Hepatocyte (in vitro differentiated cells): ENCODE data around the gene PCGF3. TPM values are rescaled to one million over a fixed set of nuclear protein-coding genes. Genes with fewer than 3 reads are reported as not detected.
A peak's percentile ranks its signal among the peaks of the same experiment; 100 is the strongest.

Experiments
- DNase-seq: peaks from one replicate; pipeline ENCODE4 v3.0.0-alpha.2; 2016; ENCODE audit warnings: low spot score
- H2AFZ ChIP-seq: fragments of 200-600 bp; sonication (generic); 2 replicates; pipeline ENCODE4 v1.6.0; 2016; ENCODE audit warnings: antibody characterized with exemption, mild to moderate bottlenecking
- H3K27ac ChIP-seq: fragments of 200-600 bp; sonication (generic); 2 replicates; pipeline ENCODE4 v1.5.1; 2016; ENCODE audit warnings: mild to moderate bottlenecking
- H3K27me3 ChIP-seq: fragments of 200-600 bp; sonication (generic); 2 replicates; pipeline ENCODE4 v1.6.1; 2016
- H3K36me3 ChIP-seq: fragments of 200-600 bp; sonication (generic); replicated peaks from 2 replicates; pipeline ENCODE4 v1.5.1; 2016; ENCODE audit warnings: low read depth; ENCODE audit not compliant: insufficient read depth
- H3K4me1 ChIP-seq: fragments of 200-600 bp; sonication (generic); 2 replicates; pipeline ENCODE4 v1.5.1; 2016; ENCODE audit warnings: mild to moderate bottlenecking, moderate library complexity; ENCODE audit not compliant: insufficient read depth
- H3K4me2 ChIP-seq: fragments of 200-600 bp; sonication (generic); 2 replicates; pipeline ENCODE4 v1.6.0; 2016
- H3K4me3 ChIP-seq: fragments of 200-600 bp; sonication (generic); 2 replicates; pipeline ENCODE4 v1.5.1; 2016; ENCODE audit warnings: mild to moderate bottlenecking
- H3K79me2 ChIP-seq: fragments of 200-600 bp; sonication (generic); 2 replicates; pipeline ENCODE4 v1.6.0; 2017; ENCODE audit warnings: mild to moderate bottlenecking
- H3K9me2 ChIP-seq: fragments of 200-600 bp; sonication (generic); replicated peaks from 2 replicates; pipeline ENCODE4 v1.6.0; 2017; ENCODE audit warnings: mild to moderate bottlenecking; ENCODE audit not compliant: insufficient read depth
- H3K9me3 ChIP-seq: fragments of 200-600 bp; sonication (generic); 2 replicates; pipeline ENCODE4 v1.5.1; 2016; ENCODE audit warnings: low read depth, mild to moderate bottlenecking
- H4K20me1 ChIP-seq: fragments of 200-600 bp; sonication (generic); 2 replicates; pipeline ENCODE4 v1.6.0; 2016; ENCODE audit warnings: mild to moderate bottlenecking; ENCODE audit not compliant: insufficient read depth, poor library complexity, severe bottlenecking
- EZH2 ChIP-seq: fragments of 200-600 bp; sonication (generic); IDR thresholded peaks from 2 replicates; pipeline ENCODE4 v1.6.1; 2016; ENCODE audit warnings: antibody characterized with exemption, mild to moderate bottlenecking, borderline replicate concordance
- EZH2phosphoT487 ChIP-seq: fragments of 200-600 bp; sonication (generic); IDR thresholded peaks from one replicate; pipeline ENCODE4 v1.6.1; 2018; ENCODE audit warnings: antibody characterized with exemption, mild to moderate bottlenecking, low read depth, moderate library complexity; ENCODE audit not compliant: unreplicated experiment, severe bottlenecking
- WGBS: methylation state at CpG from one replicate; pipeline ENCODE4 v1.1.6; 2016; ENCODE audit warnings: low lambda C conversion rate; ENCODE audit errors: missing lambda C conversion rate; 5-methylcytosine and 5-hydroxymethylcytosine counted together
- polyA plus RNA-seq: library from polyadenylated mRNA; unstranded; fragments of >200 nt; fragmentation: Nextera tagmentation; extraction: Ambion mirVana; gene quantifications from 2 replicates; pipeline ENCODE4 v1.2.1, GENCODE V29; 2016
- total RNA-seq: library from RNA; depleted of rRNA; stranded (reverse); fragments of >200 nt; gene quantifications from 2 replicates; pipeline ENCODE4 v1.2.3, GENCODE V29; 2014
- TF ChIP-seq, protein P1 (sequence below): fragments of 200-600 bp; sonication (generic); IDR thresholded peaks from 2 replicates; pipeline ENCODE4 v1.5.1; 2016; ENCODE audit warnings: antibody characterized with exemption, mild to moderate bottlenecking; ENCODE audit not compliant: poor library complexity

Gene PCGF3
- total and polyA plus RNA-seq, 2 experiments from 2014 or later = 21.8 to 43.5 TPM

DNA sequence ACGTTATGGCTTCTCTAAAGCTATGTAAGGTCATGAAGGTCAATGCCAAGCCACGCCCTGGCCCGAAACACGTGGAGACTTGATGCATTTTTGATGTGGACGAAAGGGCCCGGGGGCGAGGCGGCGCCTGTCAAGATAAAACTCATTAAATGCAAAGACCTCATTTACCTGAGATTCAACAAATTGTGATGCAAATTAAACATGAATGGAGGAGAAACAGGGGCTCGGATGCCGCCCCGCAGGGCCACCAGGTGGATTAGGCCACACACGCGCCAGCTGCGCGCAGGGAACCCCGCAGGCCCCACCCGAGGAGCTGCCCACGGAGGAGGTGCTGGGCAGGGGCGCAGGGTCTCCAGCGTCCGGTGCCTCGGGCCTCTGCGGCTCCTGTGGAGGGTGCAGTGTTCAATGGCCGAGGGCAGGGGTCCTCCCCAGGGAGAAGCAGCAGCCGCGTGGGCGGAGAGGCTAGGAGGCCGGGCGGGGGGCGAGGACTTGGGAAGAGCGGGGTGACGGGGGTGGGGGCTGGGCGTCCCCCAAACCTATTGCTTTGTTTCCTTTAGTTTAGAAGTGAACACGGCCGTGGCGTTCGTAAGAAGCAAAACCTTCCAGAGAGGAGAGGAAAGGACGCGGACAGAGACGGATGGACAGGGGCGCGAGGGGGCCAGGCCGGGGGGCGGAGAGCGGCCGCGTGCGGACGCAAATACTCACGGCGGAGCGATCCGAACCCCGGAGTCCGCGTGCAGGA lies 79.9 kb downstream of the PCGF3 start:
- Histone ChIP-seq H4K20me1 (peaks cover 3% of the 10 kb centered on the region), H2AFZ (peak overlapping the region; percentile 40), H3K27me3 (peaks cover 26% of the 10 kb centered on the region), H3K4me2 (peak overlapping the region; percentile 83), H3K79me2 (peaks cover 9% of the 10 kb centered on the region), H3K4me3 (no peak overlapping the region), H3K9me3 (no peaks in the 10 kb centered on the region), H3K9me2 (no peaks in the 10 kb centered on the region), H3K27ac (no peak overlapping the region), H3K4me1 (peaks cover 20% of the 10 kb centered on the region), H3K36me3 (no peaks in the 10 kb centered on the region)
- no peak for DNase-seq
- 24% methylated on average over 30 of the region's 57 CpGs for WGBS
- TF ChIP-seq, protein P1, sequence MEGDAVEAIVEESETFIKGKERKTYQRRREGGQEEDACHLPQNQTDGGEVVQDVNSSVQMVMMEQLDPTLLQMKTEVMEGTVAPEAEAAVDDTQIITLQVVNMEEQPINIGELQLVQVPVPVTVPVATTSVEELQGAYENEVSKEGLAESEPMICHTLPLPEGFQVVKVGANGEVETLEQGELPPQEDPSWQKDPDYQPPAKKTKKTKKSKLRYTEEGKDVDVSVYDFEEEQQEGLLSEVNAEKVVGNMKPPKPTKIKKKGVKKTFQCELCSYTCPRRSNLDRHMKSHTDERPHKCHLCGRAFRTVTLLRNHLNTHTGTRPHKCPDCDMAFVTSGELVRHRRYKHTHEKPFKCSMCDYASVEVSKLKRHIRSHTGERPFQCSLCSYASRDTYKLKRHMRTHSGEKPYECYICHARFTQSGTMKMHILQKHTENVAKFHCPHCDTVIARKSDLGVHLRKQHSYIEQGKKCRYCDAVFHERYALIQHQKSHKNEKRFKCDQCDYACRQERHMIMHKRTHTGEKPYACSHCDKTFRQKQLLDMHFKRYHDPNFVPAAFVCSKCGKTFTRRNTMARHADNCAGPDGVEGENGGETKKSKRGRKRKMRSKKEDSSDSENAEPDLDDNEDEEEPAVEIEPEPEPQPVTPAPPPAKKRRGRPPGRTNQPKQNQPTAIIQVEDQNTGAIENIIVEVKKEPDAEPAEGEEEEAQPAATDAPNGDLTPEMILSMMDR = no peak
- no peak for TF ChIP-seq EZH2
- no peak for TF ChIP-seq EZH2phosphoT487

DNA sequence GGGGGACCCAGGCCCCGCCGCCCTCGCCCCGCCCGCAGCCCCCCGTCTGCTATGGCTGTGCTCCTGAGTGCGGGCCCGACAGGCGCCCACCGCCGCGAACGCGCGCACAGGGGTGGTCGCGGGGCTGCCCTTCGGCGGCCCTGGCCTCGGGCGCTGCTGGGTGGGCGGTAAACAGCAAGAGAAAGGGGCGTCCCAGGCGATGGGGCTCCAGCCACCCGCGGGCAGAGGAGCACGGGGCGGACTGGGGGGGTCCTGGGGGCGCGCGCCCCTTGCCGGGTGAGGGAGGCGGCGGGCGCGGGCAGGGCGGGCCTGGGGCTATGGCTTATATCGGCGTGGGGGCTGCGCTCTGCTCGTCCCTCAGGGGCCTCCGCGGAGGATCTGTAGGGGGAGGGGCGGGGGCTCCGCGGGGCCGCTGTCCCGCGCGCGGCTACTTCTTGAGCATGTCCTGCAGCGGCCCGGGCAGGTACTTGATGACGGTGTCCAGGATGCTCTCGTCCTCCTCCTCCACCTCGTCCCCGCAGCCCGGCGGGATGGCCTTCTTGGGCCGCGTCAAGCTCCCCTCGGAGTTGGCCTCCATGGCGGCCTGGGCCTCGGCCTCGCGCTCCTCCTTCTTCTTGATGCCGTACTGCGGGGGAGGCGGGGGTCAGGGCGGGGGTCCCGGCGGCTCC lies 80.6 kb downstream of the PCGF3 start:
- Histone ChIP-seq H3K27ac (no peak overlapping the region), H3K36me3 (no peaks in the 10 kb centered on the region), H3K9me2 (no peaks in the 10 kb centered on the region), H4K20me1 (no peaks in the 10 kb centered on the region), H3K9me3 (no peaks in the 10 kb centered on the region), H3K27me3 (peaks cover 26% of the 10 kb centered on the region), H3K79me2 (peaks cover 2% of the 10 kb centered on the region), H3K4me2 (peak overlapping the region; percentile 83), H3K4me3 (no peak overlapping the region), H2AFZ (peak overlapping the region; percentile 40), H3K4me1 (peaks cover 20% of the 10 kb centered on the region)
- TF ChIP-seq, protein P1 = no peak
- peak; percentile 67 for TF ChIP-seq EZH2
- 31% methylated on average over 23 of the region's 72 CpGs for WGBS
- DNase-seq = no peak

DNA sequence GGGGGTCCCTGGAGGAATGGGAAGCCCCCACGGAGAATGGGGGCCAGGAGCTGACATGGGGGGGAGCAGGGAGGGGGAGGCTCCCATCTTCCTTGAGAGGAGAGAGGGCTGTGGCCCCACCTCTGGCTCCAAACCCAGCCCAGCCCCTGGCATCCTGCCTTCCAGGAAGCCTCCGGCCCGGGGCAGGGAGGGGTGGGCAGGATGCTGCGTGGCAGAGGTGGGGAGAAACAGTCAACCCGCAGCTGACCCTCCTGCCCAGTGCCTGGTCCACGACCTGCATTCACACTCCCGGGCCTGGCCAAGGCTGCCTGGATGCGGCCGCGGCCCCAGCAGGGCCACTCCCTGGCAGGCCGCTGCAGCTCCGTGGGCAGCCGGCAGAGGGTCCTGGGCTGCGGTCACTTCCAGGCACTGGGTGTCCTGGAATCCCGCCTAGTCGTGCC lies 81.2 kb downstream of the PCGF3 start:
- Histone ChIP-seq H3K9me2 (no peaks in the 10 kb centered on the region), H3K27ac (no peak overlapping the region), H4K20me1 (no peaks in the 10 kb centered on the region), H2AFZ (no peak overlapping the region), H3K9me3 (no peaks in the 10 kb centered on the region), H3K27me3 (peaks cover 26% of the 10 kb centered on the region), H3K4me3 (no peak overlapping the region), H3K36me3 (no peaks in the 10 kb centered on the region), H3K4me2 (no peak overlapping the region), H3K4me1 (peaks cover 20% of the 10 kb centered on the region), H3K79me2 (no peaks in the 10 kb centered on the region)
- TF ChIP-seq, protein P1 = no peak
- TF ChIP-seq EZH2 = no peak
- TF ChIP-seq EZH2phosphoT487 = no peak
- 88% methylated on average over 10 of the region's 16 CpGs for WGBS
- DNase-seq = no peak
